ENCODE measurements around the gene TMLHE. TPM values are rescaled to one million over a fixed set of nuclear protein-coding genes. Genes with fewer than 3 reads are reported as not detected.
"Not testable (repeated sequence)": the region's sequence is repeated elsewhere in the genome, so short reads cannot be mapped to it uniquely, and the experiment has no call there.

Gene TMLHE
- total and polyA plus RNA-seq, 8 donors: 6.3 to 46.0 (median 18.3) TPM

- WGBS, 5 donors: 40 to 91% (median 87%) methylated on average over 2 of the region's 2 CpGs
- intact Hi-C loops (cut with DNase I; ENCODE audit: low total_unique reads): no loop called here
Measured at GRCh38 chrX:155577682-155578081, 35.1 kb downstream of the TMLHE start.

GRCh38 chrX:155563099-155563498, 49.7 kb downstream of the TMLHE start:
- 67 to 100% methylated on average over 1 of the region's 1 CpG; no CpG with 5 or more reads in 3 of the 5 donors for WGBS, 5 donors
- Histone ChIP-seq H3K4me1 (no peaks in the 10 kb centered on the region), H3K27ac (no peak overlapping the region), H3K9me3 (no peaks in the 10 kb centered on the region), H3K27me3 (no peaks in the 10 kb centered on the region), H3K4me3 (no peak overlapping the region), H3K36me3 (no peaks in the 10 kb centered on the region)
- no peak for DNase-seq
- intact Hi-C loops (cut with DNase I; ENCODE audit: low total_unique reads): no loop called here
- TF ChIP-seq POLR2AphosphoS5 (IDR thresholded peaks at IDR 0.05): no peak

More at GRCh38 chrX:155577682-155578081, 35.1 kb downstream of the TMLHE start:
- Histone ChIP-seq H3K27me3 (no peaks in the 10 kb centered on the region), H3K36me3 (no peaks in the 10 kb centered on the region), H3K9me3 (peaks cover 0 to 17% (median 0%) of the 10 kb centered on the region in 4 donors), H3K4me1 (no peaks in the 10 kb centered on the region), H3K4me3 (no peak overlapping the region), H3K27ac (no peak overlapping the region)
- no peak for DNase-seq
- TF ChIP-seq EP300 (IDR thresholded peaks at IDR 0.05) (no peak), POLR2A (IDR thresholded peaks at IDR 0.05) (no peak), CTCF (IDR thresholded peaks at IDR 0.05) (no peak), POLR2AphosphoS5 (IDR thresholded peaks at IDR 0.05) (no peak)

GRCh38 chrX:155544881-155545280, 67.9 kb downstream of the TMLHE start:
- Histone ChIP-seq H3K4me1 (no peaks in the 10 kb centered on the region), H3K4me3 (no peak overlapping the region), H3K9me3 (peaks cover 0 to 40% (median 8%) of the 10 kb centered on the region in 4 donors), H3K27me3 (no peaks in the 10 kb centered on the region), H3K36me3 (peaks cover 0 to 36% (median 20%) of the 10 kb centered on the region in 4 donors), H3K27ac (no peak overlapping the region)
- intact Hi-C loops (cut with DNase I; ENCODE audit: low total_unique reads): no loop called here
- DNase-seq: no peak
- 27 to 63% (median 31%) methylated on average over 2 of the region's 2 CpGs for WGBS, 5 donors
- TF ChIP-seq POLR2A (IDR thresholded peaks at IDR 0.05) (no peak), CTCF (IDR thresholded peaks at IDR 0.05) (no peak), POLR2AphosphoS5 (IDR thresholded peaks at IDR 0.05) (no peak), EP300 (IDR thresholded peaks at IDR 0.05) (no peak)

GRCh38 chrX:155535866-155536265, 76.9 kb downstream of the TMLHE start:
- WGBS, 5 donors: 56 to 100% (median 97%) methylated on average over 1 of the region's 1 CpG
- DNase-seq: no peak
- Histone ChIP-seq H3K27ac (no peak overlapping the region), H3K9me3 (peaks cover 0 to 9% (median 0%) of the 10 kb centered on the region in 4 donors), H3K4me3 (no peak overlapping the region), H3K36me3 (peaks cover 0 to 3% (median 0%) of the 10 kb centered on the region in 4 donors), H3K4me1 (no peaks in the 10 kb centered on the region), H3K27me3 (no peaks in the 10 kb centered on the region)
- TF ChIP-seq CTCF (IDR thresholded peaks at IDR 0.05): no peak
- TF ChIP-seq POLR2A (IDR thresholded peaks at IDR 0.05): no peak
- no peak for TF ChIP-seq POLR2AphosphoS5 (IDR thresholded peaks at IDR 0.05)
- no peak for TF ChIP-seq EP300 (IDR thresholded peaks at IDR 0.05)
- intact Hi-C loops (cut with DNase I; ENCODE audit: low total_unique reads): no loop called here

GRCh38 chrX:155534800-155535199, 78.0 kb downstream of the TMLHE start:
- no peak overlapping the region for H3K4me3 ChIP-seq
- no peaks in the 10 kb centered on the region for H3K27me3 ChIP-seq
- intact Hi-C loops (cut with DNase I; ENCODE audit: low total_unique reads): no loop called here
- no peaks in the 10 kb centered on the region for H3K4me1 ChIP-seq
- no peaks in the 10 kb centered on the region for H3K9me3 ChIP-seq
- no peak overlapping the region for H3K27ac ChIP-seq
- TF ChIP-seq EP300 (IDR thresholded peaks at IDR 0.05): no peak
- no peak for TF ChIP-seq CTCF (IDR thresholded peaks at IDR 0.05)
- TF ChIP-seq POLR2AphosphoS5 (IDR thresholded peaks at IDR 0.05): no peak
- no peak for TF ChIP-seq POLR2A (IDR thresholded peaks at IDR 0.05)
- DNase-seq: no peak
- peaks cover 0 to 3% (median 0%) of the 10 kb centered on the region in 4 donors for H3K36me3 ChIP-seq

- H3K27me3 ChIP-seq; H3K27ac ChIP-seq; DNase-seq; intact Hi-C loops (cut with DNase I; ENCODE audit: low total_unique reads); H3K4me3 ChIP-seq; H3K4me1 ChIP-seq: not testable (repeated sequence)
- WGBS, 5 donors: 71 to 100% (median 96%) methylated on average over 2 of the region's 2 CpGs
- Histone ChIP-seq H3K9me3 (peaks cover 0 to 34% (median 14%) of the 10 kb centered on the region in 4 donors), H3K36me3 (peaks cover 0 to 42% (median 26%) of the 10 kb centered on the region in 4 donors)
Measured at GRCh38 chrX:155527023-155527422, 85.7 kb downstream of the TMLHE start.
